Measurements from ENCODE around the gene BLVRB. TPM values are rescaled to one million over a fixed set of nuclear protein-coding genes. Genes with fewer than 3 reads are reported as not detected.

Gene BLVRB
- total RNA-seq, result 106 and 138 TPM in 2 replicates

DNA sequence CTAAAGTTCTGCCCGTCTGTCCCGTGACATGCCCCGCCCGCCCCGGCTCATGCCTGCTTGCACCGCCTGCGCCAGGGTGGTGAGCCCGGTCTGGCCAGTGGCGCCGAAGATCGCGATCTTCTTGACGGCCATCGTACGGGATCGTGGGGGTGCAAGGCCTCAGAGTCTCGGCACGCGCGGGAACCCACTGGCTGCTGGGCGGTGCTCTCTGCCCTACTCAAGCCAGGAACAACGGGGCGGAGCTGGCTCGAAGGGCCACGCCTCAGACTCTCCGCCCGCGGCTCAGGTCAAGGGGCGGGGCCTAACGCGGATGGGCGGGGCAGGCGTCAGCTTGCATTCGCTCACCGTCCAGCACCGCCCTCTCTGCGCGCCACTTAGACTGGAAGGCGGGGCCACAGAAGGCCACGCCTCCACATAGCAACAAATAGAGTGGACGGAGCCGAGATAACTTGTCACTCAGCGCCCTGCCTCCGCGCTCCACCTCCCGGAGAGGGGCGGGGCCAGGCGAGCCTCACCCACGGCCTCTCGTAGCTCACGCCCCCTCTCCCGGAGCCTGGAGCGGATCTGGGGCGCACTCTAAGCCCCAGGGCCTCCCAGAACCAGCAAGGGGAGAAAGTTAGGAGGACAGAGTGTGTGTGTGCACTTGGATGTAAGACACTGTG, at the start of gene BLVRB:
BLVRB (minus strand) TSS at position 189 of the 662 bp plus-strand sequence; CDS start at position 132, 57 bp downstream.

DNA sequence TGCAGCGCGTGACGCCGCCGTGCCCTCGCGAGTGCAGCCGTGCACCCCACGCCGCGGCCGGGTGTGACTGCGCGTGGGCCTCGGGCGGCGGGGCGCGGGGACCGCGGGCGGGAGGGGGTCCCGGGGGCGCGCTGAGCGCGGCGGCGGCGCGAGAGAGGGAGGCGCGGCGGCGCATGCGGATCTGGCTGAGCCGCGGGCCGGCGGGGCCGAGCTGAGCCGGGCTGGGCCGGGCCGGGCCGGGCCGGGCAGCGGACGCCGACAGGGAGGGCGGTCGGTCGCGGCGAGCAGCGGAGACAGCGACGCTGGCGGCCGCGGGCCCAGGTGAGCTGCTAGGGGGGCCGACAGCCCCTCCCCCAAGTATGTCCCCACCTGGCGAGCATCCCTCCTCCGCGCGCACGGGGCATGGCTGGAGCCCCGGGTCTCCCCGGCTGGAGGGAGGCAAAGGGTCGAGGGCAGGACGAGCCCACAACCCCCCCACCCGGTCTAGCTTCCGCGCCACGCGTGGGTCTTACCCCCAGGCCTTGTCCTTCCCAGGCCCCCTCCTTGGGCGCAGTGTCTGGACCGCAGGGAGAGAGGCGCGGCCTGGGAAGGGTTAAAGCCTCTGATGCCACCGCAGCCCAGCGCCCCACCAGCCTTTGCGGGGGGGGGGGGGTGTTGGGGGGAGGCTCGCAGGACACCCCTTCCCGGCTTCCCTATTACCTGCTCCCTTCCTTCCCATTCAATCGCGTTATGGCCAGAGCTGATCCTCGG, 1.6 kb upstream of the BLVRB start, which contains the start of gene SPTBN4:
SPTBN4 (plus strand) TSS at position 17 of the 750 bp plus-strand sequence. CDS start 5,621 bp downstream, outside the sequence.

GRCh38 chr19:40444000-40444824, 21.3 kb downstream of the BLVRB start, which contains the start of gene SERTAD3:
Gene SERTAD3, minus strand, starts transcription at chr19:40444335. Its CDS starts 2,255 bp downstream, at chr19:40442080.

DNA sequence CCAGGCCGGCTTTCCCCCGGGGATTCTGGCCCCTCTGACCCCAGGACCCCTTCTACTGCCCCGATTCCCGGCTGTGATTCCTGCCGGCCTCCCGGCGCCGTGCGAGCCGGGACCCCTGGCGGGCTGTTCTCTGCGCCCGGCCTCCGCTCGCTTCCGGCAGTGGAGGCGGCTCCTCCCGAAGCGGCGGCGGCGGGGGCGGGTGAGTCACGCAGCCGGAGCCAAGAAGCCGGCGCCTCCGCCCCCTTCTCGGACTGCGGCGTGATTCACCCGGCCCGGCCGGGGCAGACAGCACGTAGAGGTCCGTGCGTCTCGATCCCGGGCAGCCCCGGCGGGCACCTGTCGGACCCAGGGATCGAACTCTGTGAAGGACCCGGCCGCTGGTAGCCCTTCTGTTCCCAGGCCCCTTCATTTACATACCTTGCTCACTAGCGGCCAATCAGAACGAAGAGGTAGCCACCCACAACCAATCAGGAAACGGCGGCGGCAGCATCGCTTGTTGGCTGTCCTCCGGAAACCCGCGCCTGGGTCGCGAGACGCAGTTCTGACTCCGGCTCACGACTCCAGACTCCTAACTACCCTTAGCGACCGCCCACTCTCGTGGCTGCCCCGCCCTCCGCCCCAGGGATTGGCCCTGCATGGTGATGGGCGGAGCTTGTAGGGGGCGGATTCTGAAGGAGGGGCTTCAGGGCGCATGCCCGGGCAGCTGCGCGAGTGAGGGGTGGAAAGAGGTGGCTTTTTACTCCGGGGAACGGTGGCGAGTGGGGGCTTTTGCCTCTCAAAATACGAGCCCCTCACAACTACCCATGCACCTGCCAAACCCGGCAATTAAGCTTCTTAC, 39.9 kb downstream of the BLVRB start, which contains the start of gene SERTAD1:
SERTAD1 (minus strand) TSS at position 543 of the 838 bp plus-strand sequence. CDS start 2,446 bp downstream, outside the sequence.

GRCh38 chr19:40413291-40413845, 52.2 kb downstream of the BLVRB start, which contains the start of gene PRX:
Gene PRX, minus strand, starts transcription at chr19:40413378. Its CDS starts 5,446 bp downstream, at chr19:40407932.

Other genes starting within 250 kb of the BLVRB start
- gene TTC9B, start 247.4 kb downstream of the BLVRB start, total RNA-seq, result not detected in 2 replicates
- gene CCNP, start 239.1 kb downstream of the BLVRB start, total RNA-seq, result 0.12 and 0.22 TPM in 2 replicates
- gene AKT2, start 180.4 kb downstream of the BLVRB start, total RNA-seq, result 104 and 105 TPM in 2 replicates
- gene C19orf47, start 117.3 kb downstream of the BLVRB start, total RNA-seq, result 5.5 and 8.0 TPM in 2 replicates
- gene PLD3, start 117.0 kb downstream of the BLVRB start, total RNA-seq, result 127 and 267 TPM in 2 replicates
- 0.33 TPM in 1 of 2 replicates, not detected in the other for gene HIPK4, start 75.6 kb downstream of the BLVRB start, total RNA-seq
- gene PRX, start 52.4 kb downstream of the BLVRB start, total RNA-seq, result 1.4 and 3.9 TPM in 2 replicates
- 21.4 and 23.4 TPM in 2 replicates for gene SERTAD1, start 39.8 kb downstream of the BLVRB start, total RNA-seq
- gene SERTAD3, start 21.4 kb downstream of the BLVRB start, total RNA-seq, result 19.6 and 26.1 TPM in 2 replicates
- 4.4 and 7.4 TPM in 2 replicates for gene SPTBN4, start 1.3 kb upstream of the BLVRB start, total RNA-seq
- 32.9 and 34.4 TPM in 2 replicates for gene SHKBP1, start 111.1 kb upstream of the BLVRB start, total RNA-seq
- 25.6 and 38.9 TPM in 2 replicates for gene LTBP4, start 135.6 kb upstream of the BLVRB start, total RNA-seq
- 29.7 and 42.2 TPM in 2 replicates for gene NUMBL, start 224.9 kb upstream of the BLVRB start, total RNA-seq

Data from uterine smooth muscle cell (primary cell).